Right lung (tissue), 5 donors: ENCODE data around the gene RASL12. TPM values are rescaled to one million over a fixed set of nuclear protein-coding genes. Genes with fewer than 3 reads are reported as not detected.
A peak's percentile ranks its signal among the peaks of the same experiment; 100 is the strongest.
"Not testable (repeated sequence)": the region's sequence is repeated elsewhere in the genome, so short reads cannot be mapped to it uniquely, and the experiment has no call there.

Experiments
- DNase-seq, 2 donors: peaks; one replicate each; pipeline ENCODE4 v3.0.0-alpha.2; 2013
- polyA plus RNA-seq, 5 donors: library from polyadenylated mRNA; unstranded; fragments of 120-200 nt; gene quantifications; one replicate each; pipeline versions ENCODE4 v1.2.1 to v1.2.3, GENCODE V29; 2013; ENCODE audit warnings: inconsistent platforms in 1 of 5, low replicate concordance in 1 of 5; ENCODE audit not compliant: insufficient read length in 5 of 5, insufficient read depth in 1 of 5

The RASL12 gene
- polyA plus RNA-seq, 5 donors = 94.9 to 131 (median 107) TPM

- DNase-seq = no peak
Measured at GRCh38 chr15:65077291-65077980, 9.6 kb upstream of the RASL12 start.

GRCh38 chr15:65076486-65077290, 8.9 kb upstream of the RASL12 start, which contains the start of gene KBTBD13:
Gene KBTBD13, plus strand, starts transcription at chr15:65076746. Its CDS starts 70 bp downstream, at chr15:65076816.
- no peak for DNase-seq

- DNase-seq = not testable (repeated sequence)
Measured at GRCh38 chr15:65075607-65076395, 8.0 kb upstream of the RASL12 start.

GRCh38 chr15:65074946-65075345, 7.2 kb upstream of the RASL12 start:
- DNase-seq = not testable (repeated sequence)

- no peak for DNase-seq
Measured at GRCh38 chr15:65072617-65073016, 4.8 kb upstream of the RASL12 start.

- no peak for DNase-seq
Measured at GRCh38 chr15:65072027-65072426, 4.2 kb upstream of the RASL12 start.

GRCh38 chr15:65071381-65071811, 3.6 kb upstream of the RASL12 start:
- no peak for DNase-seq

GRCh38 chr15:65069779-65070546, 2.2 kb upstream of the RASL12 start:
- no peak for DNase-seq

GRCh38 chr15:65069179-65069578, 1.4 kb upstream of the RASL12 start:
- peak; percentile 93 to 95 for DNase-seq

GRCh38 chr15:65068403-65068788, 605 bp upstream of the RASL12 start:
- no peak for DNase-seq

GRCh38 chr15:65067317-65067644, 510 bp downstream of the RASL12 start:
- DNase-seq = no peak

- peak in 1 of 2 donors; percentile 84 for DNase-seq
Measured at GRCh38 chr15:65066635-65067316, 1.0 kb downstream of the RASL12 start.

GRCh38 chr15:65066001-65066634, 1.7 kb downstream of the RASL12 start:
- DNase-seq = no peak

- no peak for DNase-seq
Measured at GRCh38 chr15:65062726-65063125, 5.1 kb downstream of the RASL12 start.

- DNase-seq = no peak
Measured at GRCh38 chr15:65062061-65062460, 5.7 kb downstream of the RASL12 start.

GRCh38 chr15:65060641-65061397, 7.0 kb downstream of the RASL12 start:
- DNase-seq = no peak

GRCh38 chr15:65059931-65060596, 7.7 kb downstream of the RASL12 start:
- DNase-seq = no peak

GRCh38 chr15:65059369-65059750, 8.4 kb downstream of the RASL12 start:
- no peak for DNase-seq
